Transverse colon (tissue), 4 donors: ENCODE data around the gene OR52E8.

ENCODE experiments used
- EP300 ChIP-seq: sonication (generic); formaldehyde crosslinking; IDR thresholded peaks from one replicate; pipeline ENCODE4 v1.6.1; 2017; ENCODE audit warnings: antibody characterized with exemption, low read depth
- POLR2A ChIP-seq: fragments of 450-650 bp; IDR thresholded peaks from one replicate; pipeline ENCODE4 v1.6.1; 2016; ENCODE audit warnings: antibody characterized with exemption, mild to moderate bottlenecking, moderate library complexity
- POLR2AphosphoS5 ChIP-seq, 3 donors: sonication (generic); formaldehyde crosslinking; IDR thresholded peaks; one replicate each; pipeline ENCODE4 v1.6.1; 2016; ENCODE audit warnings: antibody characterized with exemption in 3 of 3
- TF ChIP-seq, protein P1 (sequence below), 5 experiments: fragments of 200-600 bp in 3 of 5; fragments of 450-650 bp in 2 of 5; sonication (generic) in 3 of 5; IDR thresholded peaks; 1 replicate in 2 of 5; 2 replicates in 3 of 5; pipeline ENCODE4 v1.5.1; 2016 to 2017; ENCODE audit warnings: antibody characterized with exemption in 5 of 5, inconsistent platforms in 3 of 5, mild to moderate bottlenecking in 2 of 5, moderate library complexity in 1 of 5

DNA sequence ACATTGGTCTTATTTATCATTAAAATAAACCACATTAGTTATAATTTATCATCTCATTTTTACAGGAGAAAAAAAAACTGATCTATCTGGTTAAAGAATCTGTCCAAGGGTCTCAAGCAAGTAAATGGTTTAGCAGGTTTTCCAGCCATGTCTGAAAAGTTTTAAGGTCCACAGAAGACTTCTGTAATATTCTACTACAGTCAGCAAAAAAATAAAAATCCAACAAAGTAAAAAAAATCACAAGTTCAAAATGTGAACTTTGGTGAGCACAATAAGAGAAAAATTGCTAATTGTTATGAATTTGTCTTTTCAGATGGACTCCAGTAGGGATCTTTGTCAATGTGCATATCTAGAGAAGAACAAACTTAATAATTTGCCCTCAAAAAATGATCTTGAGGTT is 24.3 kb upstream of the OR52E8 start:
- TF ChIP-seq, protein P1, sequence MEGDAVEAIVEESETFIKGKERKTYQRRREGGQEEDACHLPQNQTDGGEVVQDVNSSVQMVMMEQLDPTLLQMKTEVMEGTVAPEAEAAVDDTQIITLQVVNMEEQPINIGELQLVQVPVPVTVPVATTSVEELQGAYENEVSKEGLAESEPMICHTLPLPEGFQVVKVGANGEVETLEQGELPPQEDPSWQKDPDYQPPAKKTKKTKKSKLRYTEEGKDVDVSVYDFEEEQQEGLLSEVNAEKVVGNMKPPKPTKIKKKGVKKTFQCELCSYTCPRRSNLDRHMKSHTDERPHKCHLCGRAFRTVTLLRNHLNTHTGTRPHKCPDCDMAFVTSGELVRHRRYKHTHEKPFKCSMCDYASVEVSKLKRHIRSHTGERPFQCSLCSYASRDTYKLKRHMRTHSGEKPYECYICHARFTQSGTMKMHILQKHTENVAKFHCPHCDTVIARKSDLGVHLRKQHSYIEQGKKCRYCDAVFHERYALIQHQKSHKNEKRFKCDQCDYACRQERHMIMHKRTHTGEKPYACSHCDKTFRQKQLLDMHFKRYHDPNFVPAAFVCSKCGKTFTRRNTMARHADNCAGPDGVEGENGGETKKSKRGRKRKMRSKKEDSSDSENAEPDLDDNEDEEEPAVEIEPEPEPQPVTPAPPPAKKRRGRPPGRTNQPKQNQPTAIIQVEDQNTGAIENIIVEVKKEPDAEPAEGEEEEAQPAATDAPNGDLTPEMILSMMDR (IDR thresholded peaks at IDR 0.05) = no peak
- TF ChIP-seq POLR2A (no peak), POLR2AphosphoS5 (IDR thresholded peaks at IDR 0.05) (no peak), EP300 (no peak)
